KBM-7 (cell line): Measurements from ENCODE around the gene UBTF.

Experiments used
- DNase-seq: peaks from one replicate; pipeline ENCODE4 v3.0.0-alpha.2; 2015
- in situ Hi-C: fragments of 300-500 bp; cut with MboI; formaldehyde crosslinking; loops from 2 replicates; pipeline ENCODE4 v1.14.3; 2020; ENCODE audit warnings: low sequenced_read_pairs, low pct_unique_long_range_greater_than_20kb, mixed read lengths

UBTF gene

GRCh38 chr17:44219616-44220212, at the start of gene UBTF:
Gene UBTF (minus strand): TSS chr17:44219675. CDS start chr17:44218229, 1,446 bp downstream.
- in situ Hi-C loops, result loop anchor here (10.0 kb wide), 1 partner anchor 105 kb away; the partner anchor contains the start of gene SLC25A39
- DNase-seq, result no peak

- DNase-seq, result no peak
- in situ Hi-C loops, result no loop called here
Measured at GRCh38 chr17:44268709-44269534, 49.4 kb upstream of the UBTF start.

GRCh38 chr17:44267818-44268490, 48.5 kb upstream of the UBTF start, which contains the start of gene SLC4A1:
Gene SLC4A1 (minus strand): TSS chr17:44268135. CDS start chr17:44262866, 5,269 bp downstream.
- in situ Hi-C loops, result no loop called here
- no peak for DNase-seq

- in situ Hi-C loops, result no loop called here
- DNase-seq, result no peak
Measured at GRCh38 chr17:44267165-44267455, 47.6 kb upstream of the UBTF start.

GRCh38 chr17:44266402-44267164, 47.1 kb upstream of the UBTF start:
- DNase-seq, result no peak

GRCh38 chr17:44263345-44263902, 43.9 kb upstream of the UBTF start:
- in situ Hi-C loops, result no loop called here
- no peak for DNase-seq

More at GRCh38 chr17:44266402-44267164, 47.1 kb upstream of the UBTF start:
- in situ Hi-C loops, result no loop called here

- in situ Hi-C loops, result no loop called here
- no peak for DNase-seq
Measured at GRCh38 chr17:44262654-44263225, 43.3 kb upstream of the UBTF start.

- no peak for DNase-seq
- in situ Hi-C loops, result no loop called here
Measured at GRCh38 chr17:44260296-44260695, 40.8 kb upstream of the UBTF start.

- no peak for DNase-seq
- in situ Hi-C loops, result no loop called here
Measured at GRCh38 chr17:44258811-44259351, 39.4 kb upstream of the UBTF start.

GRCh38 chr17:44257815-44258760, 38.6 kb upstream of the UBTF start:
- in situ Hi-C loops, result no loop called here
- no peak for DNase-seq

GRCh38 chr17:44256671-44257070, 37.2 kb upstream of the UBTF start:
- DNase-seq, result no peak
- in situ Hi-C loops, result no loop called here

- in situ Hi-C loops, result no loop called here
- DNase-seq, result no peak
Measured at GRCh38 chr17:44255915-44256314, 36.4 kb upstream of the UBTF start.

GRCh38 chr17:44254361-44255095, 35.1 kb upstream of the UBTF start:
- in situ Hi-C loops, result no loop called here

GRCh38 chr17:44253006-44253405, 33.5 kb upstream of the UBTF start:
- in situ Hi-C loops, result no loop called here
- no peak for DNase-seq

More at GRCh38 chr17:44254361-44255095, 35.1 kb upstream of the UBTF start:
- DNase-seq, result no peak

- in situ Hi-C loops, result no loop called here
- no peak for DNase-seq
Measured at GRCh38 chr17:44251062-44251461, 31.6 kb upstream of the UBTF start.

- no peak for DNase-seq
- in situ Hi-C loops, result no loop called here
Measured at GRCh38 chr17:44249501-44250246, 30.2 kb upstream of the UBTF start.
